CD4-positive, alpha-beta T cell treated with Interleukin-17A for 4 hours (primary cell): ENCODE measurements around the gene CADPS.

Source experiments
- DNase-seq: peaks from one replicate; pipeline ENCODE4 v3.0.0-alpha.2; 2020; ENCODE audit warnings: mixed read lengths

Gene CADPS

GRCh38 chr3:62548528-62549205 is 326.5 kb downstream of the CADPS start:
- no peak for DNase-seq

DNA sequence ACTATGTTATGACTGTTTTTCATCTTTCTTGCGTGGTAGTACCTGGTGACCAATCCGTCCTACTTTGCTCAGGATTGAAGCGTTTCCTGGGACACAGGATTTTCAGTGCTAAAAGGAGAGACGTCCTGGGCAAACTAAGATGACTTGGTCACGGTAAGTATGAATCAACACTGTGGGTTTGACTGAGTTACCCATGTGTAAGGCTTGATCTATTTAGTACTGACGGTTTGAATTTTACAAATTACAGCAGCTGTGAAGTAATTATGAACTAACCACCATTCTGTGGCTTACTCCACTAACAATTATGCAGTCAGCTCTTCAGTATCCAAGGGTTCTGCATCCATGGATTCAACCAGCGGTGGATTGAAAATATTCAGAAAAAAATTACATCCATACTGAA is 328.9 kb downstream of the CADPS start:
- no peak for DNase-seq

DNA sequence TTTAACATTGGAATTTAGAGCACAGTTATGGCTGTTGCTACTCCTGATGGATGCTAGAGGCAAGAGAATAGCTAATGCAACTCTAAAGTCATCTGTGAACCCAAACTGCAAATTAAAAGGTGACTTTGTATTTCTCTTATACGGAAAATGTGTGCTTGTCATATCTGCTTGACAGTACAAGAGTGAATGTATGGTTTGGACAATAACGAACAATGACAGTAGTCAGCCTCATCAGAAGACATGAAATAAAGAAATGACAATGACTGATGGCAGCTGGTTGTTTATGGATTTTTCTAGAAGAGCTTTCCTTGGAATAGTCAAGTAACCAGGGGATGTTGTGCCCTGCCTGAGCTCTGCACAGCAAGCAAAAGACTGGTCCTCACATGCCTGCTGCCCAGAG is 333.0 kb downstream of the CADPS start:
- DNase-seq = no peak

DNA sequence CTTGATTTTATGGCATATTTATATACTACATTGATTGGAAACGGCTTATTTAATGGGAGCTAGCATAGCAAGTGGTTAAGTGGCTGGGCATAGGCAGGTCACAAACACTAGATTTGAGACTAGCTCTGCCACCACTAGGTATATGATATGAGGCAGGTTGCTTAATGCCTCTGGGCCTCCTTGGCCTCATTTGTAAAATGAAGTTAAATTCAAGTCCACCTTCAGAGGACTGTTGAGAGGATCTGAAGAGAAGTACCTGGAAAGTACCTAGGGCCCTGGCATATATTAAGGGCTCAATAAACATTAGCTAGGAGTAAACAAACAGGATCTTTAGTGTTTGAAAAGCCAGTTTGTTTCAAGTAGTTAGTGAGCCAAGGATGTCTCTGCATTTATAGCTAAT is 335.5 kb downstream of the CADPS start:
- DNase-seq = no peak

- no peak for DNase-seq
Measured at GRCh38 chr3:62538691-62539356, 336.4 kb downstream of the CADPS start.

DNA sequence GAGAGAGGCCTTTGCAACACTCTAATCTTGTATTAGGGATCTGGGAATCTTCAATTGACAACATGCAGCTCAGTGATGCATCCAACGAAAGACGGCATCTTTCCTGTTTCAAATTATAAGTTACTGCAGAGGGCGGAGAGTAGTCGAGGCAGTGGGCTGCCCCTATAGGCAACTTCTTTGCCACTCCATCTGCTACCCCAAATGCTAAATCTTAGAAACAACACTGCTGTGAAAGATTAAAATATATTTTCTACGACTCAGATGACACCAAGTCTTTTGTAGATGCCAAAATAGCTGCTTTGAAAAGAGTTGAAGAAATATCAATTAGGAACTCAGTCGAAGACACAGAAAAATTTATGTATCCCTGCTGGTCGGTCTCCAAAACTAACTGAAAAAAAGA is 340.9 kb downstream of the CADPS start:
- DNase-seq = no peak

GRCh38 chr3:62532796-62533195 is 342.4 kb downstream of the CADPS start:
- DNase-seq = no peak

GRCh38 chr3:62531981-62532380 is 343.2 kb downstream of the CADPS start:
- no peak for DNase-seq

GRCh38 chr3:62531493-62531892 is 343.7 kb downstream of the CADPS start:
- DNase-seq = no peak

DNA sequence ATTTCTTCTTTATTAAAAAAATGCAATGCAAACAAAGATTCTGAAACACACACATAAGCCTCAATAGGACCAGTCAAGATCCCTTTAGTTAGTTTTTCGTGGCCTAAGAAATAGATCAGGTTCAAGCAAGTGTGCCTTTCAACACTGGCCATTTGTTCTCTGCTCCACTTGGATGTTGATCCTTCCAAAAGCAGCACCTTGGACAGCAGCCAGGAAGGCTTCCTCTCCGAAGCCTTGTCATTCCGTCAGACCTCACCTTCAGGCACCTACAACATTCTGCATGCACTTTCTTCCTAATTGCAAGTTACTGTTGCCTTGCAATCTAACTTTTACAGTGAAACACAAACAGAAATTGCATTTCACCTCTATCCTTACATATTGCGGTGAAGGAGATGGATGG is 346.0 kb downstream of the CADPS start:
- no peak for DNase-seq

DNA sequence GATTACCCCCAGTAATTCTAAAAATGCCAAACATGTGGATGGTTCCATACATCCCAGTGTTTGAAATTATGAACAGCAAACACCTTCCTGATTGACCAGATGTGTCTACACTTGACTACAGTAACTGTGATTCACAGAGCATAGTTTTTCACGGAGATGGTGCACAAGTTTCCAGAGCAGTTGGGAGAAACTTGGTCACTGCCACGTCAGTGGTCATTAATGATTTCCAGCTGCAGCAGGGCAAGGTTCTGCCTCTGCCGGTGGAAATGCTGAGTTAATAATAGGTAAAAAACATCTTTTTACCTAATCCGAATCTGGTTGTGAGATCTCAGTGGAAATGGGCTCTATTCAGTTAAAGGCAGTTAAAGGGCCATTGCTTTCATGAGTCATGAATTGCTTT is 347.7 kb downstream of the CADPS start:
- no peak for DNase-seq

- DNase-seq = no peak
Measured at GRCh38 chr3:62525281-62525680, 349.9 kb downstream of the CADPS start.

DNA sequence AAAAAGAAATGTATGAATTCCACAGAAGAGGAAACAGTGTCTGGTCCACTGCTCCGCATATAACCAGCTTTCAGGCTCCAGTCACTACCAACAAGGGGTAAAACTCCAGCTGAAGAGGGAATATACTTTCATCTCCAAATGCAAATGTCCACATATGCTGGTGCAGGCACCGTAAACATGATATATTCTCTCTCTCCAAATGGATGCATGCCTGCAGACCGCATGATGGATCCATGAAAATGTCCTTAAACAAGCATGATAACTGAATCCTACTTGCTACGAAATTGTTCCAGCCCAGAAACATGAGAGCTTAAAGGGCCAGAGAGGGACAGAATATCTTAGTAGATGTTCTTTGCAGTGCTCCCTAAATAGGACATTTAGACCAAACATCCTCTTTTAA is 351.5 kb downstream of the CADPS start:
- no peak for DNase-seq

- DNase-seq = no peak
Measured at GRCh38 chr3:62521464-62522105, 353.6 kb downstream of the CADPS start.

DNA sequence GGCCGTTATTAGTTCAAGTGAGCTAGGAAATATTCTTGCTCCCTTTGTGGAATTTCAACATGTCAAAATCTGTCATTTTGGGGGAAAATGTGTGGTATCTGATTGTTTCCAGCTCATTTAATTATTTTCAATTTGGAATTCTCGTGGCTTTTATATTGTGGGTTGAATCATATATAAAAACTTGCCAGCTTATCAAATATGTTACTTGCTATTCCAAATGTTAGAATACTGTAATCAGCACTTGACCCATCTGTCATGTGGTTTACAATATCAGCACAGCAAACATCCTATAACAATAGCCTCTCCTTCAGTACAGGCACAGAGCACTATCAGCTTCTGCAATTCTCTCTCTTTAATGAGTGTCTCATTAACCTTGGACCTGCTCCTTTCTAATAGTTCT is 371.7 kb downstream of the CADPS start:
- no peak for DNase-seq

DNA sequence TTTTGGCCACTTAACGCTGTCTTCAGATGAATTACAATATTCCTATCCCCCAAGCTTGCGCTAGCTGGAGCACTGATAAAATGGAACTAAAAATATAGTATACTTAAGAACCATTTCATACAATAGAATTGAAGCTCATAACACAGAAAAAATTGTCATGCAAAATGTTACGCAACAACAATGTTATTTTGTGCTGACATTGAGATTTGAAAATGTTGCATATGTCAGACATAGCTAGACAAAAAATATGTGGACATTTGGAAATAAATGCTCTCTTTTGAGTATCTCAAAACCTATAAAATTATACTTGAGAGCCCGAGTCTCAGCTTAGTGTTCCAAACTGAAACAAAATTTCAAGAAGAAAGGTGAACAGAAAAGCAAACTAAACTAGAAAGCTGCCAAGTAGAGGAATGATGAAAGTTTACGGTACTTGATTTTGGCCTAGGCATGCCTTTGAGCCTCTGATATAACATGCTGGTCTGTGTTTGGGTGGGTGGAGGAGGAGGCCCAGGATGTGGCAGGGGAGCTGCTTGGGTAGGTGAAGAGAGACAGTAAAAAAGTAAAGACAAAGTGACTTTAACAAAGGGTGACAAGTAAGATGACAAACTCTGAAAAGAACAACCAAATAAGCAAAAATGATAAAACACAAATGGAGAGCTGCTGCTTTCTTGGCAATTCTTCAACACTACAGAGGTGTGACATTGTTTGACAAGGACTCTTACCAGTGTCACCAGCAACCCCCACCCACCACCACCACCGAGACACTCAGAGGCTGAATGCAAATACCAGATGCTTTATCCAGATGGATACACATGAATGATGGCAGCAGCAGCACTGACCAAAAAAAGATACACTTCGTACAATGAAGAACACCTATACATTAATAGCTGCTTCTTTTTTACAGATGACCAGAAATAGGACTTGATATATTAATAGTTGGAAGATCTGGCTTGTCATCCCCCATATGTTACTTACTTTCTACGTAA is 372.6 kb downstream of the CADPS start:
- no peak for DNase-seq

- DNase-seq = no peak
Measured at GRCh38 chr3:62501289-62501668, 373.9 kb downstream of the CADPS start.

- DNase-seq = no peak
Measured at GRCh38 chr3:62500556-62501288, 374.5 kb downstream of the CADPS start.

DNA sequence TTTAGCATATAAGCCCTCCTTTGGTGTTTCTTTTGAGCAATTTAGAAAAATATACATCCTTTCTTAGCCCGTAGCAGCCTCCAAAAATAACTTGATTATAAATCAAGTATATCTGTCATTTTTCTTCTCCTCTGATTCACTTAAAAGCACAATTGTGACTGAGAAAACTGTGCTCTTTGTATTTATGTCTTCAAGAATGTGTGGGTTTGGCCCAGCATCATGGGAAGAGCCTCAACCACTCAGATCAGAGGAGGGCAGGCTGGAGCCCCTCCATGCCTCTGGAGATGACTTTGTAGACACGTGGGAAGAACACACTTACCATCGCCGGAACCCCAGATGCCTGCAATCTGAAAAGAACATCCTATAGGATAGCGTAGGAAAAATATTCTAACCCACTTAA is 378.1 kb downstream of the CADPS start:
- no peak for DNase-seq

GRCh38 chr3:62496503-62496902 is 378.7 kb downstream of the CADPS start:
- no peak for DNase-seq

DNA sequence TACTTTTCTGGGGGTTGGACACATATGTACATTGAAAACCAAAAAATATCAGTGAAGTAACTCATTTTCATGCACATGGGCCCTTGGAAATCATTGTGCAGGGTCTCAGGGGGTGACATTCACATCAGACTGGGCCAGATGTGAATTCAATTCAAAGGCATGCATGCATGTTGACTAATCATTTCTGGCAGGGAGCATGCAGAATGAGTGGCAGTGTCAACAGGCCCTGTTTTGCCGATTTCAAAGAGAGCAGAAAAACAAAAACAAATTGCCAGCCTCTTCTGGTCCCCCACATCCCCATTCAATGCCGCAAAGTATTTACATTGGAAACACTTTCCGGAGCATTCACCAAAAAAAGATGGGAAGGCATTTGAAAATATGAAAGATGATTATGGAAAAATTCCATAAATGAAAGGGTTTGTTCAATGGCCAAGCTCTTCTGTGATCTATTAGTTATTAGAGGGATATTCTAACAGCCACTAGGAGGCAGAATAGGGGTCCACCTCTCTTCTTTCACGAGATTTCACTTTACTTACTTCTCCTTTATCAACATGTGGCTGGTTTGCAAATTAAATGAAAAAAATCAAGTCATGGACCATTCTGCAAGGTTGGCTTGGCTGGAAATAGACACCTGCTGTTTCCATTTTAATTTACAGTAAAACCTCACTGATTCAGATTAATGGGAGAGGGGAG is 382.0 kb downstream of the CADPS start:
- no peak for DNase-seq

DNA sequence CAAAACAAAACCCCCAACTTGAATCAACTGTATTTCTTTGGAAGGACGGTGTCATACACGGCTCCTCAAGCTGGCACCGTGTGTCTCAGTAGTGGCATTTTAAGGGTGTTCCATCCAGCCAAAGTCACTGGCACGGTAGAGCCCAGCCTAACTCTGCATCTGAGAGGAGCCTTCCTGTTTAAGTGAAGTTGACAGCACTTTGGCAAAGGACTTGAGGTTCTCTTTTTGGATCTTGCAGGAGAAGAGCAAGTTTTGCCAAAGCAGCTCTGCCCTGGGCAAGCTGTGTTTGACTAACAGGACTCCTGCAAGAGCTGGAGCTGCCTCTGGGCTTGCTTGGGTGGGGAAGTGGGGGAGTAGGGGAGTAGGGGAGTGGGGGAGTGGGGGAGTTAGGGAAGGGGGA is 392.3 kb downstream of the CADPS start:
- no peak for DNase-seq
